GM19438 (cell line): ENCODE data around the gene TUFM.
A peak's percentile ranks its signal among the peaks of the same experiment; 100 is the strongest.
"Not testable (repeated sequence)": the region's sequence is repeated elsewhere in the genome, so short reads cannot be mapped to it uniquely, and the experiment has no call there.

Experiments
- ATAC-seq: cut with Tn5 transposase; IDR thresholded peaks from one replicate; pipeline ENCODE4 v1.9.1; 2021; ENCODE audit warnings: low read depth; ENCODE audit not compliant: unreplicated experiment

The TUFM gene

GRCh38 chr16:28839899-28840298 lies 6.2 kb downstream of the TUFM start:
- ATAC-seq, result no peak

DNA sequence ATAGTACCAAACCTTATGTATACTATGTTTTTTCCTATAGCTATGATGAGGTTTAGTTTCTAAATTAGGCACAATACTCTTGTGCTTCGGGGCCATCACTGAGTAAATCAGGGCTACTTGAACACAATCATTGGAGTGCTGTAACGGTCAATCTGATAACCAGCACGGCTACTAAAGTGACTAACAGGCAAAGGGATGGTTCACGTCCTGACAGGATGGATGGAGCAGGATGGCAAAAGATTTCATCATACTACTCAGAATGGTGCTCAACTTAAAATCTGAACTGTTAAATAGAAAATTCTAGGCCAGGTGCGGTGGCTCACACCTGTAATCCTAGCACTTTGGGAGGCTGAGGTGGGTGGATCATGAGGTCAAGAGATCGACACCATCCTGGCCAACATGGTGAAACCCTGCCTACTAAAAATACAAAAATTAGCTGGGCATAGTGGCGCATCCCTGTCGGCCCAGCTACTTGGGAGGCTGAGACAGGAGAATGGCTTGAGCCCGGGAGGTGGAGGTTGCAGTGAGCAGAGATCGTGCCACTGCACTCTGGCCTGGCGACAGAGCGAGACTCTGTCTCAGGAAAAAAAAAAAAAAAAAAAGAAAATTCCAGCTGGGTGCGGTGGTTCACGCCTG lies 7.0 kb downstream of the TUFM start:
- no peak for ATAC-seq

- no peak for ATAC-seq
Measured at GRCh38 chr16:28838558-28838918, 7.6 kb downstream of the TUFM start.

DNA sequence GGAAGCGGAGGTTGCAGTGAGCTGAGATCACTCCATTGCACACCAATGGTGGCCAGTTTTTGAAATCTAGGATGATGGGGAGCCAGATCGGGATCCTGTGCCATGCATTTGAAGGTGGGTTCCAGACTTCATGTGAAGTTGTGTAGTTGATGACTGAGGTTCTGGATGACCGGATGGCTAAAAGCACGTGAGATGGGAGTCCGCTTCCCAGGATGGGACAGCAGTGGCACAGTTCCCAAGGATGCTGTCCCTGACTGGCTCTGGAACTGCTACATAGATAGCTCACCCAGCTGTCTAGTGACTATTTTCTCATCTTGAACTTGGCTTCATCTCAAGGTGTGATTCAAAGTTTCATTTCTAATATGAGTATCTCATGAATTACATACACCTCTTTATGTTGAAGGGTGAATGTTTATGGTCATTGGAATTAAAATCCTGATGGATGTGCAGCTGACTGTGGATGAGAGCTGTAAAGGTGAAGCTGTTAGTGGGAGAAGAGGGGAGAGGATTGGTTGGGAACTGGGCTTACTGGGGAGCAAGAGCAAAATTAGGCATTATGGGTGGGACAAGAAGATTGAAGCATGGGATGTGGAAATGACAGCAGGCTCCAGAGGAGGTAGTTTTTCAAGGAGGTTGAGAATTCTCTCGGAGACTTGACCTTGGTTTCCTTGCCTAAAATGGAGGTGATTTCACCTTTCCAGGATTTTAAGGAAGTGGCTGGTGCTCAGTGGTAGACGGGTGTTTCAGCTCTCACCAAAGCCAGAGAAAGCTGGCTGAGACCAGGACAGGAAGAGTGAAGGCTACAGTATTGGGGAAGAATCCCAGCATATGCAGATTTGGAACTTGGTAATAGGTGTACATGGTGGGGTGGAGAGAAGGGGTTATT lies 8.2 kb downstream of the TUFM start:
- no peak for ATAC-seq

DNA sequence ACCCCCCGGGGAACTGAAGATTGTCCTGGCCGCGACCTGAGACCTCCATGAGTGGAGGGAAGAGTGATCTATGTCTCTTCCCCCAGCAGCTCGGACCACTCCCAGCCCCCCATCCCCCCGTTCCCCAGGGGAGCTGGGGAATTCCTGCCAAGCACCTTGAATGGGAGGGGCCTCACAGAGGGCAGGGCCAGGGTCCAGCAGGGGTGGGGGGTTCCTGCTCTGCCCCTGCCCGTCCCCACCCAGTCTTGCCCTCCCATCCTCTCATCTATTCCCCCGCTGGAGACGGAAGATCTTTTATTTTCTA lies 9.4 kb downstream of the TUFM start:
- ATAC-seq, result no peak

DNA sequence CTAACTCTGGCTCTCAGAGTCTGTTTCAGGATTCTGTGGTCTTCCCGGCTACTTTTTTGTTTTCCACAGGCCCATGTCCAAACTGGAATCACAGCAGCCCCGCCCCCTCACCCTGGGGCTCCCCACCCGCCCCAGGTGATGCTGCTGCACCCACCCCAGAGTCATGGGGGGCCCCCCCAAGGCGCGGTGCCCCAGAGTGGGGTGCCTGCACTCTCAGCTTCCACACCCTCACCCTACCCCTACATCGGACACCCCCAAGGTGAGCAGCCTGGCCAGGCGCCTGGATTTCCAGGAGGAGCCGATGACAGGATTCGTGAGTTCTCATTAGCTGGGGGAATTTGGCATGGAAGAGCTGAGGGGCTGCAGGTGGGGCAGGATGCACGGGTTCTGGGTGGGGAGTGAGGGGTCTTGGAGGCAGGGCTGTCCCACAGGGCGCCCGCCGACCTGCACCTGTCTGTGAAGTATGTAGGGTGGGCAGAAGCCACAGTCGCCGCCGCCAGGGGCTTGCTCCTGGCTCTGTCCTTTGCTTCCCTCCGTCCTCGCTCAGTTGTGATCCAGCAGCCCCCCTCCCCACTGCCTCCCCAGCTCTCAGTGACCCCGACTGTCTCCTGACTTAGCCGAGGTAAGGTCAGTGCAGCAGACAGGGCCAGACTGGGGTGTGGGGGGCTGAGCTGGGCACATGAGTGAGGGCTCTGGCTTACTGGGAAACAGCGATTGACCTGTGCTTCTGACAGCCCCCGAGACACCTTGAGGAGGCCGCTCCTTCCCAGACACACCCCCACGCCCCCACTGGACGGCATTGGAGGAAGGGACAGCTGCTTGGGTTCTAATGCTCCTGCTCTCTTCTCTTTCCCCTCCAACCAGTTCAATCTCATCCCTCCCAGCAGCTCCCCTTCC lies 10.0 kb downstream of the TUFM start:
- ATAC-seq, result no peak

DNA sequence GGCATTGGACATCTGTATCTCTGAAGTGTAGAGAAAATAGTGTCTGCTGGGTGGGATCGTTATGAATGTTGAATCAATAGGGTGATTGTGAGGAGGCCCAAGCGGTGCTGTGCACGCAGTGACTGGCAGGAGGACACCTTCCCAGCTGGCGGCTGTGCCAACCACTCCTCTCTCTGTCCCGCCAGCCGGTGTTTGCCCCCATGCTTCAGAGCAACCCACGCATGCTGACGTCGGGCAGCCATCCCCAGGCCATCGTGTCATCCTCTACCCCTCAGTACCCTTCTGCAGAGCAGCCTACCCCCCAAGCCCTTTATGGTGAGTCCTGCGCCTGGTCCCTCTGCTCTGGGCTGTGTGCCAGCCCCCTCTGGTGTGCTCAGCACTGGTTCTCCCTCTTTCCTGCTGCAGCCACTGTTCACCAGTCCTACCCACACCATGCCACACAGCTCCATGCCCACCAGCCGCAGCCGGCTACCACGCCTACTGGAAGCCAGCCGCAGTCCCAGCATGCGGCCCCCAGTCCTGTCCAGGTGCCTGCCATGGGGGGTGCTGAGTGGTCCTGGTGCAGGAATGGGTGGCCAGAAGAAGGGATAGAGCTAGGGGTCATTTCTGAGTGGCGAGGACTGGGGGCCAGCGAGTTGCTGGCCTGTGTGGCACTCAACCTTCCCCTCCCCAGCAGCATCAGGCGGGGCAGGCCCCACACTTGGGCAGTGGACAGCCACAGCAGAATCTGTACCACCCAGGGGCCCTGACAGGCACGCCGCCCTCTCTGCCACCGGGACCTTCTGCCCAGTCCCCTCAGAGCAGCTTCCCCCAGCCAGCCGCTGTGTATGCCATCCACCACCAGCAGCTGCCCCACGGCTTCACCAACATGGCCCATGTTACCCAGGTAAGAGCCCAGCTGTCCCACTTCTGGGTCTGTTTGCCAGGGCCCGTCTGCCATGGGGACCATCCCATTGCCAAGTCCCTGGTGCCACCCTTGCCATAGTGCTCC lies 11.0 kb downstream of the TUFM start:
- ATAC-seq, result no peak

GRCh38 chr16:28834349-28834748 lies 11.8 kb downstream of the TUFM start:
- no peak for ATAC-seq

- ATAC-seq, result no peak
Measured at GRCh38 chr16:28830531-28830930, 15.6 kb downstream of the TUFM start.

DNA sequence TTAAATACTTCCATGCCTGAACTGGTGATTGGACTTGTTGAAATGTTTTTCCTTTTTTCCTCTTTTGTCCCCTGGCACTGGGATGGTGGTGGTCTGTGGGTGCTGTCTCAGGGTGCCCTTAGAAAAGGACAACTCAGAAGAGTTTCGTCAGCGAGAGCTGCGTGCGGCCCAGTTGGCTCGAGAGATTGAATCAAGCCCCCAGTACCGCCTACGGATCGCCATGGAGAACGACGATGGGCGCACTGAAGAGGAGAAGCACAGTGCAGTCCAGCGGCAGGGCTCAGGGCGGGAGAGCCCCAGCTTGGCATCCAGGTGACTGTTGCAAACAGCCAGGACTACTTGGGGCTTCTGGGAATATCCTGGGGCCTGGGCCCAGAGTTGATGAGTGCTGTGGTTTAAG lies 16.4 kb downstream of the TUFM start:
- ATAC-seq, result no peak

- no peak for ATAC-seq
Measured at GRCh38 chr16:28826141-28826540, 20.0 kb downstream of the TUFM start.

DNA sequence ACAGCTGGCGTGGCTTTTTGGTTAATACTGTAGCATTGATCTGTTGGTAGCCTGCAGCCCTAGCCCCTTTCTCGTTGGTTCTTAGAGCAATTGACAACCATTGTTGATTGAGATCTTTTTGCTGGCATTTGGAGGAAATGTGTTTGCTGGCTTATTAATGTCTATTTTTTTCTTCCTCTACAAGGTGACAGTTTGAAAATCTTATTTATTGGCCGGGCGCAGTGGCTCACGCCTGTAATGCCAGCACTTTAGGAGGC lies 21.5 kb downstream of the TUFM start:
- no peak for ATAC-seq

DNA sequence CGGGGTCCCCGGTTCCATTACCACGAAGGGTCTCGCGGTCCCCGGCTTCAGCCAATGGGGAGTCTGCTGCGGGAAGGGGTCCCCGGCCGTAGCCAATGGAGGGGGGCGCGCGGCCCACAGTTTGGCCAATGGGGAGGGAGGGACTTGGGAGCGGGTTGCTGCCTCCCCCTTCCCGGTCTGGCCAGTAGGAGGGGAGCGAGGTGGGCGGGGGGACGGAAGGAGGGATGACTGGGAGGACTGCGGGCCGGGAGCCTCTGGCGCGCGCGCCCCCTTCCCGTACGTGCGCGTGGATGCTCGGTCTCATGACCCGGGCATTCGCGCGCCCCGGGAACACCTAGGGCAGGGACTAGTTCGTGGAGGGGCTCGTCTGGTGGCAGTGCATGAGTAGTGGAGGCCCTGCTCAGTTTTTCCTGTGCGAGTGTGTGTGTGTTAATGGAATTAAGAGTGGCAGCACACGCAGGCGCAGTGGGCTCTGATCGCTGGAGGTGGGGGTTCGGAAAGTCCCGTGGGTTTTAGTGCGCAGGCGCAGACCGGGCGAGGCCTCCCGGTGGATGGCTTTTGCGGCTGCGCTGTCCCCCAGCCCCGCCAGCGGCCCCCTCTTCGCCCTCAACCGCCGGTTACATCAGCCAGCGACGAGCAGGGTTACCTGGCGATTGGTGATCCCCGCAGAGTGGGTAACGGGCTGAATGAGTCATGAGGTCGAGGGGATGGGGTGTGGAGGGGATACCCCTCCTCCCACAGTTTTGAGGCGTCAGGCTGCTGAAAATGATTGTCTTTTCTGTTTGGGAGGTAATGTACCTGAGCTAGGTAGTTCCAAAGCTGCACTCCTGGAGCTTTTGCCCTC lies 22.1 kb downstream of the TUFM start:
- peak; percentile 59 for ATAC-seq

GRCh38 chr16:28823291-28823872 lies 22.8 kb downstream of the TUFM start:
- ATAC-seq, result peak; percentile 23

DNA sequence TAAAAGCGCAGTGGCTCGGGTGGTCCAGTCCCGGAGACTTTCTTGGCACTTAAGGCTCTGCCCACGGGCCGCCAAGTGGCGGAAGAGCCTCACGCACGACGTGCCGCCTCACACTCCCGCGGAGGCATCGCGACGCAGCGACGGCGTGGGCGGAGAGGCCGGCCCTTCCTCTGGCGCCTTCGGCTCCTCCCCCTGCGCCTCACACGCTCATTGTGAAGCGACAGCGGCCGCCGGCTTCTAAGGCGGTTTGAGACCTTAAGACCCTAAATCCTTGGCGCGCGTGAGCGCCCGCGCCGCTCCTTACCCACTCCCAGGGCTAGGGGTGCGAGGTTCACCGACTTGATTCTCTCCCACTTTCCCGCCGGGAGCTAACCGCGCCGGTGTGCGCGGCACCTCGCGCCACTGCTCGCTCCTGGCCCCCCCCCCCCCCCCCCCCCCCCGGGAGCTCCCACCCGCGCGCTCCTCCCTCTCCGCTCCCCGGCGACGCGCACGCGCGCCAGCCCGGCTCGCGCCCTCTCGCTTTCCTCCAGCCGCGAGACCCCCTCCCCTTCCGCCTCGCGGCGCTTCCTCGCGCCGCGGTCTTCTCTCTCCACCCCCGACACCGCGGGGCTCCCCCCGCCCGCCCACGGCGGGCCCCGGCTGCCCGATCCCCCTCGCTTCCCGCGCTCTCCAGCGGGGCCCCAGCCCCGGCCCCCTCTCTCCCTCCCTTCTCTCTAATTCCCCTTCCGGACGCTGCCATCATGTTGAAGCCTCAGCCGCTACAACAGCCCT lies 23.4 kb downstream of the TUFM start, which contains the start of gene ATXN2L:
Gene ATXN2L (plus strand): TSS at position 480 of the 771 bp plus-strand sequence. CDS start 261 bp downstream, at position 741.
- no peak for ATAC-seq

GRCh38 chr16:28821874-28822519 lies 24.2 kb downstream of the TUFM start:
- no peak for ATAC-seq

GRCh38 chr16:28820546-28820945 lies 25.6 kb downstream of the TUFM start:
- not testable (repeated sequence) for ATAC-seq

- ATAC-seq, result no peak
Measured at GRCh38 chr16:28820016-28820415, 26.1 kb downstream of the TUFM start.
